Adrenal gland (tissue), 5 donors: ENCODE measurements around the gene RGS19.

Source experiments
- POLR2A ChIP-seq, 2 donors: fragments of 450-650 bp; IDR thresholded peaks; one replicate each; pipeline ENCODE4 v1.6.1; 2017; ENCODE audit warnings: antibody characterized with exemption in 2 of 2, mild to moderate bottlenecking in 2 of 2, moderate library complexity in 1 of 2
- TF ChIP-seq, protein P1 (sequence below), 6 experiments: fragments of 450-650 bp in 4 of 6; fragments of 200-600 bp in 2 of 6; sonication (generic) in 1 of 6; IDR thresholded peaks; 1 replicate in 5 of 6; 2 replicates in 1 of 6; pipeline versions ENCODE4 v1.5.1 to v1.8.0; 2016 to 2021; ENCODE audit warnings: antibody characterized with exemption in 6 of 6, mild to moderate bottlenecking in 2 of 6, moderate library complexity in 1 of 6
- donor health status: DM: no; HTN: no; CAD: no.

DNA sequence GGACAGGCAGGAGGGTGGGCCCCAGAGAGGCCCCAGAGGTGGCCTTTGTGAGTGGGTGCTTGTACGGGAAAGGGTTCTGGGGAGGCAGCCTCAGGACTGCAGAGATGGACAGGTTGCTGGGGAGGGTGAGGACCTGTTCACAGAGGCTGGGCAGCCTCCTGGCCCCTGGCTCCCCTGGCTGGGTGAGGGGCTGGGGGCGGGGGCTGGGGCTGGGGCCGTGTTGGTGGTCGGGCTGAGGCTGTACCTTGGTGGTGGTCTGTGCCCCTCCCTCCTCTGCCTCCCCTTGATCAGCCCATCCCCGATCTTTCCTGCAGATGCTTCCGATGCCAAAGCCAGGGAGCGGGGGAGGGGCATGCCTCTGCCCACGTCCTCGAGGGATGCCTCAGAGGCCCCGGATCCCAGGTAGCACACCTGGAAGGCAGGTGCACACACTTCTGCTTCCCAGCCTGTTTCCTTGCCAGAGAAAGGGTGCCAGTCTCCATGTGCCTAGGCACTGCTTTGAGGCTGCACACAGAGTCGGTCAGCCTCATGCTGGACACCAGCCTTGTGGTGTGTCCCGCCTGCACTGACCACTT is 11.5 kb downstream of the RGS19 start:
- no peak for TF ChIP-seq POLR2A (IDR thresholded peaks at IDR 0.05)
- TF ChIP-seq, protein P1, sequence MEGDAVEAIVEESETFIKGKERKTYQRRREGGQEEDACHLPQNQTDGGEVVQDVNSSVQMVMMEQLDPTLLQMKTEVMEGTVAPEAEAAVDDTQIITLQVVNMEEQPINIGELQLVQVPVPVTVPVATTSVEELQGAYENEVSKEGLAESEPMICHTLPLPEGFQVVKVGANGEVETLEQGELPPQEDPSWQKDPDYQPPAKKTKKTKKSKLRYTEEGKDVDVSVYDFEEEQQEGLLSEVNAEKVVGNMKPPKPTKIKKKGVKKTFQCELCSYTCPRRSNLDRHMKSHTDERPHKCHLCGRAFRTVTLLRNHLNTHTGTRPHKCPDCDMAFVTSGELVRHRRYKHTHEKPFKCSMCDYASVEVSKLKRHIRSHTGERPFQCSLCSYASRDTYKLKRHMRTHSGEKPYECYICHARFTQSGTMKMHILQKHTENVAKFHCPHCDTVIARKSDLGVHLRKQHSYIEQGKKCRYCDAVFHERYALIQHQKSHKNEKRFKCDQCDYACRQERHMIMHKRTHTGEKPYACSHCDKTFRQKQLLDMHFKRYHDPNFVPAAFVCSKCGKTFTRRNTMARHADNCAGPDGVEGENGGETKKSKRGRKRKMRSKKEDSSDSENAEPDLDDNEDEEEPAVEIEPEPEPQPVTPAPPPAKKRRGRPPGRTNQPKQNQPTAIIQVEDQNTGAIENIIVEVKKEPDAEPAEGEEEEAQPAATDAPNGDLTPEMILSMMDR (IDR thresholded peaks at IDR 0.05) = no peak
